ENCODE data around the gene KRTAP10-10.

KRTAP10-10 gene

DNA sequence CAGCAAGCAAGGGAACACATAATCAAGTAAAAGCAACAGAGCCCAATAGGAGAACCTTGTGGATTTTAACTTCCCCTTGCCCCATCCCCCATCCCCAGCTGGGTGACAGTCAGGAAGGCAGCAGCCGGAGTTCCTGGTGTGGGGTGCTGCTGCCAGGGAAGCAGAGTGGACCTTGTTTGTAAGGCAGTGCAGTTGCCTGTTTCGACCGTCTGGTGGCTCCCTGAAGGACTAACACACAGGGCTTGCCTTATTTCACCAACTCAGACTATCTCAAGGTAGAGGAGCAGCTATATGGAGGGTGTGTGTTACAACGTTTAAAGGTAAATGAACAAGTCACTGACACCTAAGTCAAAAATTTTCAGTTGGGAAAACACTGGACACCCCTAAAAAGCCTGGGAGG, 18.7 kb upstream of the KRTAP10-10 start:
- no peak overlapping the region for H3K27ac ChIP-seq (ENCODE audit: insufficient read depth in 1 of 2, low read depth in 1 of 2, low read length in 2 of 2, poor library complexity in 1 of 2, severe bottlenecking in 2 of 2)
- CTCF ChIA-PET, result no interaction called here
- POLR2A ChIA-PET, result no interaction called here

DNA sequence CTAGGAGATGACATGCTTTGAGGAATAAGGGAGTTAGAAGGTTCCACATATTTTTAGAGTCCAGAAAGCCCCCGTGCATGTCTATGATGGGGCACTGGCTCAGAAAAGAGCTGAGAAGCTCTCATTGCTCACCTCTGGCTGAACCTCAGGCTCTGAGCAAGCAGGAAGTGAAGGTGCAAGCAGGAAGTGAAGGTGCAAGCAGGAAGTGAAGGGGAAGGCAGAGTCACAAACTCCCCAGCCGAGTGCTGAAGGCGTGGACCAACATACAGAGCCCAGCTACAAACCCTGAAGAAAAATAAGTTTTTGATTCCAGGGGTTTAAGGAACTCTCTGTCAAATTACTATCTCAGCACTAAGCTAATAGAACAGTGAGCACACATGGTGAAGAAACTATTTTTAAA, 18.2 kb upstream of the KRTAP10-10 start:
- CTCF ChIA-PET, result no interaction called here
- Histone ChIP-seq H3K27ac (ENCODE audit: insufficient read depth in 1 of 2, low read depth in 1 of 2, low read length in 2 of 2, poor library complexity in 1 of 2, severe bottlenecking in 2 of 2) (no peak overlapping the region), H3K4me3 (ENCODE audit: control insufficient read depth in 1 of 7, extremely low read depth in 1 of 7, insufficient read depth in 4 of 7, low read depth in 2 of 7, low read length in 6 of 7) (no peak overlapping the region), H3K27me3 (replicated peaks in 2 of 5; ENCODE audit: control insufficient read depth in 4 of 5, insufficient read depth in 5 of 5, low read length in 4 of 5) (peaks cover 0 to 2% (median 0%) of the 10 kb centered on the region in 5 experiments), H3K9me3 (ENCODE audit: control extremely low read depth in 1 of 5, control insufficient read depth in 4 of 5, insufficient read depth in 2 of 5, low read depth in 1 of 5, low read length in 4 of 5) (peaks cover 0 to 30% (median 11%) of the 10 kb centered on the region in 5 experiments), H3K36me3 (ENCODE audit: control insufficient read depth in 4 of 4, insufficient read depth in 4 of 4, low read length in 3 of 4) (no peaks in the 10 kb centered on the region), H3K4me1 (ENCODE audit: control extremely low read depth in 1 of 4, control insufficient read depth in 4 of 4, insufficient read depth in 4 of 4, low read length in 3 of 4) (no peaks in the 10 kb centered on the region)
- POLR2A ChIA-PET, result no interaction called here
- 100% methylated on average over 1 of the region's 3 CpGs for WGBS (ENCODE audit: insufficient coverage)
- DNase-seq, result no peak

More for the DNA sequence above, 18.7 kb upstream of the KRTAP10-10 start:
- Histone ChIP-seq H3K4me3 (ENCODE audit: control insufficient read depth in 1 of 7, extremely low read depth in 1 of 7, insufficient read depth in 4 of 7, low read depth in 2 of 7, low read length in 6 of 7) (no peak overlapping the region), H3K27me3 (replicated peaks in 2 of 5; ENCODE audit: control insufficient read depth in 4 of 5, insufficient read depth in 5 of 5, low read length in 4 of 5) (peaks cover 0 to 2% (median 0%) of the 10 kb centered on the region in 5 experiments), H3K4me1 (ENCODE audit: control extremely low read depth in 1 of 4, control insufficient read depth in 4 of 4, insufficient read depth in 4 of 4, low read length in 3 of 4) (no peaks in the 10 kb centered on the region), H3K9me3 (ENCODE audit: control extremely low read depth in 1 of 5, control insufficient read depth in 4 of 5, insufficient read depth in 2 of 5, low read depth in 1 of 5, low read length in 4 of 5) (peaks cover 0 to 26% (median 11%) of the 10 kb centered on the region in 5 experiments), H3K36me3 (ENCODE audit: control insufficient read depth in 4 of 4, insufficient read depth in 4 of 4, low read length in 3 of 4) (no peaks in the 10 kb centered on the region)
- WGBS (ENCODE audit: insufficient coverage), result 45% methylated on average over 2 of the region's 4 CpGs
- DNase-seq, result peak in 2 of 3 donors; percentile 4 to 8

DNA sequence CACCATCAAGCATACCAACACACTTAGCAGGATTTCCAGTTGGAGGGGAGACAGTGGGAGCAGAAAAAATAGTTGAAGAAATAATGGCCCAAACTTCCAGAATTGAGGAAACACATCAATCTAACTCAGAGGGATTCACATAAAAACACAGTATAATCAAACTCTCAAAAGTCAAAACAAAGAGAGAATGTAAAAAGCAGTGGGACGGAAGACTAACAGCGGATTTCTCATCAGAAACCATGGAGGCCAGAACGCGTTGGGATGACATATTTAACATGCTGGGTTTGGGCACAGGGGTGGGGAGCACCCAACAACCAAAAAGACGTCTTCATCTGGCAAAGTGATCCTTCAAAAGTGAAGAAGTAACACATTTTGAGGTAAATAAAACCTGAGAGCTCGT, 17.3 kb upstream of the KRTAP10-10 start:
- CTCF ChIA-PET, result no interaction called here
- H3K27ac ChIP-seq (ENCODE audit: insufficient read depth in 1 of 2, low read depth in 1 of 2, low read length in 2 of 2, poor library complexity in 1 of 2, severe bottlenecking in 2 of 2), result no peak overlapping the region
- peaks cover 6 to 40% (median 15%) of the 10 kb centered on the region in 5 experiments for H3K9me3 ChIP-seq (ENCODE audit: control extremely low read depth in 1 of 5, control insufficient read depth in 4 of 5, insufficient read depth in 2 of 5, low read depth in 1 of 5, low read length in 4 of 5)
- 98% methylated on average over 5 of the region's 6 CpGs for WGBS (ENCODE audit: insufficient coverage)
- POLR2A ChIA-PET, result no interaction called here
- H3K27me3 ChIP-seq (replicated peaks in 2 of 5; ENCODE audit: control insufficient read depth in 4 of 5, insufficient read depth in 5 of 5, low read length in 4 of 5), result peaks cover 0 to 2% (median 0%) of the 10 kb centered on the region in 5 experiments
- H3K4me3 ChIP-seq (ENCODE audit: control insufficient read depth in 1 of 7, extremely low read depth in 1 of 7, insufficient read depth in 4 of 7, low read depth in 2 of 7, low read length in 6 of 7), result no peak overlapping the region
- no peak for DNase-seq
- H3K36me3 ChIP-seq (ENCODE audit: control insufficient read depth in 4 of 4, insufficient read depth in 4 of 4, low read length in 3 of 4), result no peaks in the 10 kb centered on the region
- H3K4me1 ChIP-seq (ENCODE audit: control extremely low read depth in 1 of 4, control insufficient read depth in 4 of 4, insufficient read depth in 4 of 4, low read length in 3 of 4), result no peaks in the 10 kb centered on the region

DNA sequence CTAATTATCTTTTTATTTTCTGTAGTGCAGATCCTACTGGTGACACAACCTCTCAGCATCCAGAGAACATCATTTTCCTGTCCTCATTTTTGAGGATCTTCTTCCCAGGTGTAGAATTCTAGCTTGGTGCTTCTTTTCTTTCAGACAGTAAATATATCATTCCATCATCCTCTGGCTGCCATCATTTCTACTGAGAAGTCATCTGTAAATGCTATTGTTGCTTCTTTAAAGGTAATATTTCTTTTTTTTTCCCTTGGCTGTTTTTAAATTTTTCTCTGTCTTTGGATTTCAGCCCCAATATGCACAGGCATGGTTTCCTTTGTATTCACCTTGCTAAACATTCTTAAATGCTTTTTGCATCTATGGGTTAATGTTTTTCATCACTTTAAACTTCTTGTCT, 13.6 kb upstream of the KRTAP10-10 start:
- Histone ChIP-seq H3K36me3 (ENCODE audit: control insufficient read depth in 4 of 4, insufficient read depth in 4 of 4, low read length in 3 of 4) (no peaks in the 10 kb centered on the region), H3K27ac (ENCODE audit: insufficient read depth in 1 of 2, low read depth in 1 of 2, low read length in 2 of 2, poor library complexity in 1 of 2, severe bottlenecking in 2 of 2) (no peak overlapping the region), H3K27me3 (replicated peaks in 2 of 5; ENCODE audit: control insufficient read depth in 4 of 5, insufficient read depth in 5 of 5, low read length in 4 of 5) (peaks cover 0 to 8% (median 0%) of the 10 kb centered on the region in 5 experiments), H3K4me1 (ENCODE audit: control extremely low read depth in 1 of 4, control insufficient read depth in 4 of 4, insufficient read depth in 4 of 4, low read length in 3 of 4) (no peaks in the 10 kb centered on the region), H3K9me3 (ENCODE audit: control extremely low read depth in 1 of 5, control insufficient read depth in 4 of 5, insufficient read depth in 2 of 5, low read depth in 1 of 5, low read length in 4 of 5) (peaks cover 7 to 46% (median 15%) of the 10 kb centered on the region in 5 experiments), H3K4me3 (ENCODE audit: control insufficient read depth in 1 of 7, extremely low read depth in 1 of 7, insufficient read depth in 4 of 7, low read depth in 2 of 7, low read length in 6 of 7) (no peak overlapping the region)
- POLR2A ChIA-PET, result no interaction called here
- CTCF ChIA-PET, result no interaction called here
- no peak for DNase-seq

DNA sequence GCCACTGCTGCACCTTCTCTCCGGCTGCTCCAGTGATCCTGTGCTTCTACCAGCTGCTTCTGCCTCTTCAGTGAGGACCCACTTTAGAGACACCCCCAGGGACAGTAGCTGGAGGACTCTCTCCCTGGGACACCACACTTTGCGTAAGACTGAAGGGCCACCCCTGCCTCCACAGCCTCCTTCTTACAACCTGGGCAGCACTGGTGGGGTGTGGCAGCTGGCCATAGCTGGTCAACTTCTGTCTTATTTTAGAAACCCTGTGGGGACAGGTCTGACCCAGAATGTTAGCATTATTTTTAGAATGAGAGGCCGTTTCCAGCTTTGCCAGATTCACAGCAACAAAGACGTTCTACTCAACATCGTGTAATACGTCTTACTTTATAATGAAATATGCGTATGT, 11.4 kb upstream of the KRTAP10-10 start:
- Histone ChIP-seq H3K4me1 (ENCODE audit: control extremely low read depth in 1 of 4, control insufficient read depth in 4 of 4, insufficient read depth in 4 of 4, low read length in 3 of 4) (no peaks in the 10 kb centered on the region), H3K9me3 (ENCODE audit: control extremely low read depth in 1 of 5, control insufficient read depth in 4 of 5, insufficient read depth in 2 of 5, low read depth in 1 of 5, low read length in 4 of 5) (peaks cover 4 to 46% (median 25%) of the 10 kb centered on the region in 5 experiments), H3K27ac (ENCODE audit: insufficient read depth in 1 of 2, low read depth in 1 of 2, low read length in 2 of 2, poor library complexity in 1 of 2, severe bottlenecking in 2 of 2) (no peak overlapping the region), H3K27me3 (replicated peaks in 2 of 5; ENCODE audit: control insufficient read depth in 4 of 5, insufficient read depth in 5 of 5, low read length in 4 of 5) (peaks cover 0 to 8% (median 0%) of the 10 kb centered on the region in 5 experiments), H3K4me3 (ENCODE audit: control insufficient read depth in 1 of 7, extremely low read depth in 1 of 7, insufficient read depth in 4 of 7, low read depth in 2 of 7, low read length in 6 of 7) (no peak overlapping the region), H3K36me3 (ENCODE audit: control insufficient read depth in 4 of 4, insufficient read depth in 4 of 4, low read length in 3 of 4) (no peaks in the 10 kb centered on the region)
- 83% methylated on average over 3 of the region's 7 CpGs for WGBS (ENCODE audit: insufficient coverage)
- DNase-seq, result no peak
- ChIA-PET CTCF (no interaction called here), POLR2A (no interaction called here)

DNA sequence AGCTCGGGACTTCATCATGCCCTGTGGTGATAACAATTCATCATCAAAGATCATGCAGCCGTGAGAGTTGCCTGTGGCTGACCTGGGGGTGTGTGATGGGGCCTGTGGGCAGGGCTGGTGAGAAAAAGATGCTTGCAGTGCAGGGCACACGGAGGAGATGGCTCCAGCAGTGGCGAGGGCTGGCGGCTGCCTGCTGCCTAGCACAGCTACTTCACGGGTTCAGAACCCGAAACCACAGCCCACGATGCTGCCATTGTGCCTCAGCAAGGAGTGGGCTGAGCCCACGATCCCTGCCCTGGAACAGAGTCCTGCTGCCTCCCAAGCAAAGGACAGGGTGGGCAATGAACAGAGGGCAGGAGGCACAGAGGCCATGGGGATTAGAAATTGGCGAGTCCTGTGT, 10.9 kb upstream of the KRTAP10-10 start:
- 94% methylated on average over 10 of the region's 10 CpGs for WGBS (ENCODE audit: insufficient coverage)
- H3K4me3 ChIP-seq (ENCODE audit: control insufficient read depth in 1 of 7, extremely low read depth in 1 of 7, insufficient read depth in 4 of 7, low read depth in 2 of 7, low read length in 6 of 7), result no peak overlapping the region
- no peaks in the 10 kb centered on the region for H3K36me3 ChIP-seq (ENCODE audit: control insufficient read depth in 4 of 4, insufficient read depth in 4 of 4, low read length in 3 of 4)
- ChIA-PET CTCF (no interaction called here), POLR2A (no interaction called here)
- peaks cover 4 to 47% (median 28%) of the 10 kb centered on the region in 5 experiments for H3K9me3 ChIP-seq (ENCODE audit: control extremely low read depth in 1 of 5, control insufficient read depth in 4 of 5, insufficient read depth in 2 of 5, low read depth in 1 of 5, low read length in 4 of 5)
- H3K4me1 ChIP-seq (ENCODE audit: control extremely low read depth in 1 of 4, control insufficient read depth in 4 of 4, insufficient read depth in 4 of 4, low read length in 3 of 4), result no peaks in the 10 kb centered on the region
- H3K27ac ChIP-seq (ENCODE audit: insufficient read depth in 1 of 2, low read depth in 1 of 2, low read length in 2 of 2, poor library complexity in 1 of 2, severe bottlenecking in 2 of 2), result no peak overlapping the region
- peaks cover 0 to 8% (median 0%) of the 10 kb centered on the region in 5 experiments for H3K27me3 ChIP-seq (replicated peaks in 2 of 5; ENCODE audit: control insufficient read depth in 4 of 5, insufficient read depth in 5 of 5, low read length in 4 of 5)
- DNase-seq, result no peak

DNA sequence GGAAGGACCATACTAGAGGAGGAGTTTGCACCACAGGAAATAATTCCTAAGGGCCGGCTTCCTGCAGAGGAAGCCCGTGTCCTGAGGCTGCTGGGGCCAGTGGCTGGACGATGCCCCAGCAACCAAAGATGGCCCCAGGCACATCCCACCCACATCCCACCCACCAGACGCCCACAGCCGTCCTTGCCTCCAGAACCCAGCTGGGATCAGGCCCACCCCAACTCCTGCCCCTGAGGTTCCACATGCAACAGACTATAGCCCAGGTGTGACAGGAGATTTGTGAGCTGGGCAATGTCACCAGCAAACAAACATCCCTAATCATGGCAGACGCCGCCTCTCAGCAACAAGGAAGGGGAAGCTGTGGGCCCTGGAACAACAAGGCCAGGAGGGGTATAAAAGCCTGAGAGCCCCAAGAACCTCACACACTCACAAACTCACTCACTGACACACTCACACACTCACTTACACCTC, 10.4 kb upstream of the KRTAP10-10 start, which contains the start of gene KRTAP10-9:
Gene KRTAP10-9, plus strand, starts transcription at position 421 of the 471 bp plus-strand sequence. CDS start 79 bp downstream, outside the sequence.
- POLR2A ChIA-PET, result no interaction called here
- H3K27me3 ChIP-seq (replicated peaks in 2 of 5; ENCODE audit: control insufficient read depth in 4 of 5, insufficient read depth in 5 of 5, low read length in 4 of 5), result peaks cover 0 to 8% (median 0%) of the 10 kb centered on the region in 5 experiments
- H3K4me1 ChIP-seq (ENCODE audit: control extremely low read depth in 1 of 4, control insufficient read depth in 4 of 4, insufficient read depth in 4 of 4, low read length in 3 of 4), result no peaks in the 10 kb centered on the region
- CTCF ChIA-PET, result no interaction called here
- no peaks in the 10 kb centered on the region for H3K36me3 ChIP-seq (ENCODE audit: control insufficient read depth in 4 of 4, insufficient read depth in 4 of 4, low read length in 3 of 4)
- WGBS (ENCODE audit: insufficient coverage), result 59% methylated on average over 7 of the region's 7 CpGs
- no peak within 1 kb of the TSS for H3K27ac ChIP-seq (ENCODE audit: insufficient read depth in 1 of 2, low read depth in 1 of 2, low read length in 2 of 2, poor library complexity in 1 of 2, severe bottlenecking in 2 of 2)
- no peak for DNase-seq
- H3K4me3 ChIP-seq (ENCODE audit: control insufficient read depth in 1 of 7, extremely low read depth in 1 of 7, insufficient read depth in 4 of 7, low read depth in 2 of 7, low read length in 6 of 7), result no peak within 1 kb of the TSS
- H3K9me3 ChIP-seq (ENCODE audit: control extremely low read depth in 1 of 5, control insufficient read depth in 4 of 5, insufficient read depth in 2 of 5, low read depth in 1 of 5, low read length in 4 of 5), result peaks cover 6 to 48% (median 29%) of the 10 kb centered on the region in 5 experiments
